ENCODE data around the gene RPS10.

DNA sequence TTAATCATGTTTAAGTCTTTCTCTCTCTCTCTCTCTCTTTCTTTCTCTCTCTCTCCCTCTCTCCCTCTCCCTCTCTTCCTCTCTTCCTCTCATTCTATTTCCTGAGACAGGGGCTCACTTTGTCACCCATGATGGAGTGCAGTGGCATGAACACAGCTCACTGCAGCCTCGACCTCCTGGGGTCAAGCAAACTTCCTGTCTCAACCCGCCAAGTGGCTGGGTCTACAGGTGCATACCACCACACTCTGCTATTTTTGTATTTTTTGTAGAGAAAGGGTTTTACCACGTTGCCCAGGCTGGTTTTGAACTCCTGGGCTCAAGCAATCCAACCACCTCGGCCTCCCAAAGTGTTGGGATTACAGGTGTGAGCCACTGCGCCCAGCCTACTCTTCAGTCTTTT is 15.7 kb upstream of the RPS10 start:
- TF ChIP-seq POLR2AphosphoS5 (IDR thresholded peaks at IDR 0.05; ENCODE audit: low read depth, low read length) (no peak), TAF1 (IDR thresholded peaks at IDR 0.05; ENCODE audit: borderline replicate concordance, low read depth, low read length) (no peak), POLR2A (IDR thresholded peaks at IDR 0.05; ENCODE audit: low read depth, low read length) (no peak)
